ENCODE measurements around the gene ZNF730. TPM values are rescaled to one million over a fixed set of nuclear protein-coding genes. Genes with fewer than 3 reads are reported as not detected.

ZNF730 gene
- total RNA-seq (1 to 10 TPM in 1 of 2 donors, under 1 TPM in 1; 0.08 to 3.2 TPM), polyA plus RNA-seq (not detected)

- Histone ChIP-seq H3K36me3 (ENCODE audit: control insufficient read depth in 4 of 4, insufficient read depth in 3 of 4, low read depth in 1 of 4, low read length in 3 of 4) (no peaks in the 10 kb centered on the region), H3K9ac (ENCODE audit: low read depth in 1 of 2, low read length in 2 of 2) (no peak within 1 kb of the TSS), H3K4me1 (ENCODE audit: control insufficient read depth in 4 of 4, insufficient read depth in 4 of 4, low read length in 3 of 4) (no peaks in the 10 kb centered on the region), H3K27ac (ENCODE audit: low read depth in 1 of 2, low read length in 2 of 2) (no peak within 1 kb of the TSS), H3K27me3 (ENCODE audit: control insufficient read depth in 4 of 4, insufficient read depth in 4 of 4, low read length in 3 of 4) (no peaks in the 10 kb centered on the region), H3K4me3 (ENCODE audit: low read depth in 1 of 3, low read length in 3 of 3) (peak within 1 kb of the TSS in 2 of 3 donors; percentile 21 to 49), H3K9me3 (ENCODE audit: control insufficient read depth in 4 of 4, low read length in 3 of 4) (peaks cover 0 to 5% (median 2%) of the 10 kb centered on the region in 4 donors)
- peak; percentile 69 for DNase-seq (ENCODE audit: low spot score)
- 3% methylated on average over 44 of the region's 44 CpGs for WGBS
- TF ChIP-seq NR2F2 (IDR thresholded peaks at IDR 0.05) (no peak), JUND (IDR thresholded peaks at IDR 0.05) (no peak), HNF4A (conservative IDR thresholded peaks at IDR 0.05) (no peak), TAF1 (conservative IDR thresholded peaks at IDR 0.05) (no peak), RXRA (IDR thresholded peaks at IDR 0.05) (no peak), ATF3 (IDR thresholded peaks at IDR 0.05) (no peak), ZBTB33 (IDR thresholded peaks at IDR 0.05) (no peak), RAD21 (IDR thresholded peaks at IDR 0.05) (no peak), YY1 (IDR thresholded peaks at IDR 0.05) (no peak), FOXA1 (IDR thresholded peaks at IDR 0.05) (no peak), EGR1 (IDR thresholded peaks at IDR 0.05; ENCODE audit: low read depth in 2 of 2) (no peak), MAX (IDR thresholded peaks at IDR 0.05) (no peak)
Observed at GRCh38 chr19:23116802-23117571, at the start of gene ZNF730. Gene ZNF730 (plus strand): TSS chr19:23117025. CDS start chr19:23117174, 149 bp downstream.

GRCh38 chr19:23070353-23071146, 46.3 kb upstream of the ZNF730 start:
- Histone ChIP-seq H3K9ac (ENCODE audit: low read depth in 1 of 2, low read length in 2 of 2) (no peak overlapping the region), H3K4me3 (ENCODE audit: low read depth in 1 of 3, low read length in 3 of 3) (peak overlapping the region in 1 of 3 donors; percentile 14), H3K27ac (ENCODE audit: low read depth in 1 of 2, low read length in 2 of 2) (no peak overlapping the region), H3K9me3 (ENCODE audit: control insufficient read depth in 4 of 4, low read length in 3 of 4) (peaks cover 0 to 6% (median 4%) of the 10 kb centered on the region in 4 donors), H3K4me1 (ENCODE audit: control insufficient read depth in 4 of 4, insufficient read depth in 4 of 4, low read length in 3 of 4) (peaks cover 0 to 4% (median 2%) of the 10 kb centered on the region in 4 donors), H3K27me3 (ENCODE audit: control insufficient read depth in 4 of 4, insufficient read depth in 4 of 4, low read length in 3 of 4) (peaks cover 0 to 13% (median 0%) of the 10 kb centered on the region in 4 donors), H3K36me3 (ENCODE audit: control insufficient read depth in 4 of 4, insufficient read depth in 3 of 4, low read depth in 1 of 4, low read length in 3 of 4) (no peaks in the 10 kb centered on the region)
- 12% methylated on average over 43 of the region's 43 CpGs for WGBS
- peak; percentile 42 for DNase-seq (ENCODE audit: low spot score)
- no peak for TF ChIP-seq HNF4A (conservative IDR thresholded peaks at IDR 0.05)
- TF ChIP-seq RAD21 (IDR thresholded peaks at IDR 0.05) = peak in 1 of 2 donors; percentile 23
- TF ChIP-seq ZBTB33 (IDR thresholded peaks at IDR 0.05) = no peak
- peak; percentile 15 for TF ChIP-seq CTCF (IDR thresholded peaks at IDR 0.05; ENCODE audit: low read depth, low read length, missing input control)
